ENCODE measurements around the gene MANF. TPM values are rescaled to one million over a fixed set of nuclear protein-coding genes. Genes with fewer than 3 reads are reported as not detected.

Gene MANF
- total and polyA plus RNA-seq, 2 of the 13 experiments (the other 11 are each of a cell fraction or from before 2014, with no cell fraction given), result 55.4 to 269 TPM

DNA sequence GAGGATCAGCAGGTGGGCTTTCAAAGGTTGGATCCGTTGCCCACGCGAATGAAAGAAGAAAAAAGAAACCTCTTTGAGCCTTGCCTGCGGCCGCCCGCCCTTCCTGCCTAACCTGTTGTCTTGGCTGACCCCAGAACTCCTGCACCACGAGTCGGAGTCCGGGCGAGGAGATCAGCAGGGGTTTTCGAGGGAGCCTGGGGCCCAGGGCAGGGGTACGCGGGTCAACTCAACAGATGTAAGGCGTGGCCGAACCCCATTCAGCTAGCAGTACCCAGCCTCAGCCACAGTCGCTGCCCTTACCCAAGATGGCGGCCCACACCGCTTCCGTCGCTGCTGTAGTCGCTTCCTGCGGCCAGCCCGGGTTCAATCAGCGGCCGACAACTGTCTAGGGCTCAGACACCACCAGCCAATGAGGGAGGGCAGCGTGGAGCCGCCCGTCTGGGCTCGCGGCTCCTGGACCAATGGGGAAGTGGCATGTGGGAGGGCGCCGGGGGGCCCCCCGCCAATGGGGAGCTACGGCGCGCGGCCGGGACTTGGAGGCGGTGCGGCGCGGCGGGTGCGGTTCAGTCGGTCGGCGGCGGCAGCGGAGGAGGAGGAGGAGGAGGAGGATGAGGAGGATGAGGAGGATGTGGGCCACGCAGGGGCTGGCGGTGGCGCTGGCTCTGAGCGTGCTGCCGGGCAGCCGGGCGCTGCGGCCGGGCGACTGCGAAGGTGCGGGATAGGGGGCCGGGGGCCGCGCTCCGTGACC is at the start of gene MANF (continued):
- TF ChIP-seq, protein P1, sequence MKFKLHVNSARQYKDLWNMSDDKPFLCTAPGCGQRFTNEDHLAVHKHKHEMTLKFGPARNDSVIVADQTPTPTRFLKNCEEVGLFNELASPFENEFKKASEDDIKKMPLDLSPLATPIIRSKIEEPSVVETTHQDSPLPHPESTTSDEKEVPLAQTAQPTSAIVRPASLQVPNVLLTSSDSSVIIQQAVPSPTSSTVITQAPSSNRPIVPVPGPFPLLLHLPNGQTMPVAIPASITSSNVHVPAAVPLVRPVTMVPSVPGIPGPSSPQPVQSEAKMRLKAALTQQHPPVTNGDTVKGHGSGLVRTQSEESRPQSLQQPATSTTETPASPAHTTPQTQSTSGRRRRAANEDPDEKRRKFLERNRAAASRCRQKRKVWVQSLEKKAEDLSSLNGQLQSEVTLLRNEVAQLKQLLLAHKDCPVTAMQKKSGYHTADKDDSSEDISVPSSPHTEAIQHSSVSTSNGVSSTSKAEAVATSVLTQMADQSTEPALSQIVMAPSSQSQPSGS (CRISPR knock-in tag; IDR thresholded peaks at IDR 0.05), result no peak; the same call in 1 of the 2 replicates
- TF ChIP-seq ZNF569 (CRISPR knock-in tag; IDR thresholded peaks at IDR 0.05; ENCODE audit: borderline replicate concordance) (no peak), ZBTB3 (CRISPR knock-in tag; IDR thresholded peaks at IDR 0.05; ENCODE audit: borderline replicate concordance, low read depth) (no peak), ZNF264 (CRISPR knock-in tag; IDR thresholded peaks at IDR 0.05) (no peak), ZBTB42 (CRISPR knock-in tag; IDR thresholded peaks at IDR 0.05) (0 out of 2 replicates have a peak, but pooled peaks have one; percentile 47), HNRNPUL1 (IDR thresholded peaks at IDR 0.05; ENCODE audit: low read depth, low read length) (no peak), ZNF430 (CRISPR knock-in tag; IDR thresholded peaks at IDR 0.05) (0 out of 2 replicates have a peak, but pooled peaks have one; percentile 53), ZNF782 (CRISPR knock-in tag; IDR thresholded peaks at IDR 0.05; ENCODE audit: borderline replicate concordance) (no peak; the same call in 1 of the 2 replicates), ZNF629 (CRISPR knock-in tag; conservative IDR thresholded peaks at IDR 0.05) (no peak), TARDBP (CRISPR knock-in tag; IDR thresholded peaks at IDR 0.05) (no peak), ZSCAN25 (CRISPR knock-in tag; IDR thresholded peaks at IDR 0.05) (peak; percentile 69; the same call in 1 of the 2 replicates), ZNF44 (CRISPR knock-in tag; IDR thresholded peaks at IDR 0.05) (peak; percentile 94; the same call in 1 of the 2 replicates), RAD51 (IDR thresholded peaks at IDR 0.05; ENCODE audit: borderline replicate concordance) (no peak), ZNF432 (CRISPR knock-in tag; IDR thresholded peaks at IDR 0.05; ENCODE audit: borderline replicate concordance) (no peak), SMAD1 (CRISPR knock-in tag; IDR thresholded peaks at IDR 0.05; ENCODE audit: borderline replicate concordance, low read depth) (no peak; the same call in 1 of the 2 replicates), MATR3 (CRISPR knock-in tag; IDR thresholded peaks at IDR 0.05) (no peak), FOXK1 (CRISPR knock-in tag; IDR thresholded peaks at IDR 0.05; ENCODE audit: borderline replicate concordance, low read depth) (peak; percentile 68; the same call in 1 of the 2 replicates), ZNF776 (CRISPR knock-in tag; IDR thresholded peaks at IDR 0.05) (peak; percentile 27; the same call in 1 of the 2 replicates), JUN (CRISPR knock-in tag; IDR thresholded peaks at IDR 0.05) (no peak), NR2F6 (IDR thresholded peaks at IDR 0.05) (no peak), NR2F6 (CRISPR knock-in tag; IDR thresholded peaks at IDR 0.05) (peak; percentile 22; the same call in 1 of the 2 replicates), ZNF766 (CRISPR knock-in tag; IDR thresholded peaks at IDR 0.05; ENCODE audit: borderline replicate concordance) (no peak), AKAP8 (CRISPR knock-in tag; IDR thresholded peaks at IDR 0.05) (no peak)
- TF ChIP-seq, protein P2, sequence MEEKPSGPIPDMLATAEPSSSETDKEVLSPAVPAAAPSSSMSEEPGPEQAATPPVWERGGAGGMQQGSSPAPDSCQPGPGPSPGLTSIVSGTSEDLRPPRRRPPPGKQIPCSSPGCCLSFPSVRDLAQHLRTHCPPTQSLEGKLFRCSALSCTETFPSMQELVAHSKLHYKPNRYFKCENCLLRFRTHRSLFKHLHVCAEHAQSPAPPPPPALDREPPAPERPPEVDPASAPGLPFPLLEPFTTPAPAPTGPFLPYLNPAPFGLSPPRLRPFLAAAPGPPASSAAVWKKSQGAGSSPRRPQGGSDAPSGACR (CRISPR knock-in tag; IDR thresholded peaks at IDR 0.05), result peak; percentile 62; the same call in 1 of the 2 replicates
- TF ChIP-seq, protein P3, sequence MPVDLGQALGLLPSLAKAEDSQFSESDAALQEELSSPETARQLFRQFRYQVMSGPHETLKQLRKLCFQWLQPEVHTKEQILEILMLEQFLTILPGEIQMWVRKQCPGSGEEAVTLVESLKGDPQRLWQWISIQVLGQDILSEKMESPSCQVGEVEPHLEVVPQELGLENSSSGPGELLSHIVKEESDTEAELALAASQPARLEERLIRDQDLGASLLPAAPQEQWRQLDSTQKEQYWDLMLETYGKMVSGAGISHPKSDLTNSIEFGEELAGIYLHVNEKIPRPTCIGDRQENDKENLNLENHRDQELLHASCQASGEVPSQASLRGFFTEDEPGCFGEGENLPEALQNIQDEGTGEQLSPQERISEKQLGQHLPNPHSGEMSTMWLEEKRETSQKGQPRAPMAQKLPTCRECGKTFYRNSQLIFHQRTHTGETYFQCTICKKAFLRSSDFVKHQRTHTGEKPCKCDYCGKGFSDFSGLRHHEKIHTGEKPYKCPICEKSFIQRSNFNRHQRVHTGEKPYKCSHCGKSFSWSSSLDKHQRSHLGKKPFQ (CRISPR knock-in tag; IDR thresholded peaks at IDR 0.05; ENCODE audit: insufficient replicate concordance), result no peak
- TF ChIP-seq, protein P4, sequence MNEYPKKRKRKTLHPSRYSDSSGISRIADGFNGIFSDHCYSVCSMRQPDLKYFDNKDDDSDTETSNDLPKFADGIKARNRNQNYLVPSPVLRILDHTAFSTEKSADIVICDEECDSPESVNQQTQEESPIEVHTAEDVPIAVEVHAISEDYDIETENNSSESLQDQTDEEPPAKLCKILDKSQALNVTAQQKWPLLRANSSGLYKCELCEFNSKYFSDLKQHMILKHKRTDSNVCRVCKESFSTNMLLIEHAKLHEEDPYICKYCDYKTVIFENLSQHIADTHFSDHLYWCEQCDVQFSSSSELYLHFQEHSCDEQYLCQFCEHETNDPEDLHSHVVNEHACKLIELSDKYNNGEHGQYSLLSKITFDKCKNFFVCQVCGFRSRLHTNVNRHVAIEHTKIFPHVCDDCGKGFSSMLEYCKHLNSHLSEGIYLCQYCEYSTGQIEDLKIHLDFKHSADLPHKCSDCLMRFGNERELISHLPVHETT (CRISPR knock-in tag; conservative IDR thresholded peaks at IDR 0.05), result peak; percentile 62; the same call in 1 of the 2 replicates

Data from HepG2 (cell line).